Measurements from ENCODE around the gene MAP4K2.

DNA sequence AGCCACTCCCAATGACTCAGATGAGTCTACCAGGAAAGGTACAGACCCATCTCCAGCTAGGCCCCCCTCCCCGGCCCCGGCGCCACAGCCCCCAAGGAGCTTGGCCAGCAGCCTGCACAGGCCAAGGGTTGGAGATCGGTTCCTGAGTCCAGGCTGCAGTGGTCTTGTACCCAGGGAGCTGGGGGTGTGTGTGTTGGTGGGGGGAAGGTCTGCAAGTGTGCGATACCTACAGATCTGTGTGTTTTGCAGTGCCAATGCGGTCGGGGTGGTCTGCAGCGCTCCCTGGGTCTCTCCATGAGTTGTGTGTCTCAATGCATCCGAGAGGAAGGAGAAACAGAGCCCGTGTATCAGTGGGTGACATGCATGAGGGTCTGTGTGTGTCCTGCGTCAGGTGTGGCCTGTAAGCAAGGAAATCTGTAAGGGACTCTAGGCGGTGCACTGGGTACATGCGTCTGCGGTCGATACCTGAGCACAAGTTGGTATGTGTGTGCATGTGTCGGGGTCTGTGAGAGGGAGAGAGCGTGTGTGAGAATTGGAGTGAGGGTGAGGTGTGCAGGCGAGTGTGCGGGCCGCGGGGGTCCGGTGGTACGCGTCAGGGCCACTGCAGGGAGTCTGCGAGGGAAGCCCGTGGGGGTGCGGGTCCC, 40.8 kb upstream of the MAP4K2 start:
- TF ChIP-seq, protein P1, sequence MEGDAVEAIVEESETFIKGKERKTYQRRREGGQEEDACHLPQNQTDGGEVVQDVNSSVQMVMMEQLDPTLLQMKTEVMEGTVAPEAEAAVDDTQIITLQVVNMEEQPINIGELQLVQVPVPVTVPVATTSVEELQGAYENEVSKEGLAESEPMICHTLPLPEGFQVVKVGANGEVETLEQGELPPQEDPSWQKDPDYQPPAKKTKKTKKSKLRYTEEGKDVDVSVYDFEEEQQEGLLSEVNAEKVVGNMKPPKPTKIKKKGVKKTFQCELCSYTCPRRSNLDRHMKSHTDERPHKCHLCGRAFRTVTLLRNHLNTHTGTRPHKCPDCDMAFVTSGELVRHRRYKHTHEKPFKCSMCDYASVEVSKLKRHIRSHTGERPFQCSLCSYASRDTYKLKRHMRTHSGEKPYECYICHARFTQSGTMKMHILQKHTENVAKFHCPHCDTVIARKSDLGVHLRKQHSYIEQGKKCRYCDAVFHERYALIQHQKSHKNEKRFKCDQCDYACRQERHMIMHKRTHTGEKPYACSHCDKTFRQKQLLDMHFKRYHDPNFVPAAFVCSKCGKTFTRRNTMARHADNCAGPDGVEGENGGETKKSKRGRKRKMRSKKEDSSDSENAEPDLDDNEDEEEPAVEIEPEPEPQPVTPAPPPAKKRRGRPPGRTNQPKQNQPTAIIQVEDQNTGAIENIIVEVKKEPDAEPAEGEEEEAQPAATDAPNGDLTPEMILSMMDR (IDR thresholded peaks at IDR 0.05) = no peak
- TF ChIP-seq POLR2A (IDR thresholded peaks at IDR 0.05) (no peak), POLR2AphosphoS5 (IDR thresholded peaks at IDR 0.05) (no peak)

Data from sigmoid colon (tissue), 4 donors.